Cardiac muscle cell (in vitro differentiated cells and primary cell): Measurements from ENCODE around the gene OFD1. TPM values are rescaled to one million over a fixed set of nuclear protein-coding genes. Genes with fewer than 3 reads are reported as not detected.

ENCODE experiments used
- DNase-seq, 2 donors: peaks; one replicate each; pipeline versions ENCODE4 v3.0.0 to v3.0.0-alpha.2; 2010 to 2017; ENCODE audit warnings: low read depth in 1 of 2, low spot score in 1 of 2
- H3K27ac ChIP-seq: fragments of 200-600 bp; sonication (generic); 2 replicates; pipeline ENCODE4 v1.5.1; 2016
- H3K27me3 ChIP-seq: fragments of 200-600 bp; sonication (generic); 2 replicates; pipeline ENCODE4 v1.6.0; 2016; ENCODE audit warnings: control low read depth
- H3K36me3 ChIP-seq: fragments of 200-600 bp; sonication (generic); 2 replicates; pipeline ENCODE4 v1.5.1; 2016; ENCODE audit warnings: control low read depth
- H3K4me1 ChIP-seq: fragments of 200-600 bp; sonication (generic); 2 replicates; pipeline ENCODE4 v1.8.1; 2017; ENCODE audit warnings: low read depth, mild to moderate bottlenecking, mixed run types
- H3K4me3 ChIP-seq: fragments of 200-600 bp; sonication (generic); 2 replicates; pipeline ENCODE4 v1.5.1; 2016; ENCODE audit warnings: mild to moderate bottlenecking
- H3K9me3 ChIP-seq: fragments of 200-600 bp; sonication (generic); 2 replicates; pipeline ENCODE4 v1.5.1; 2017; ENCODE audit warnings: low read depth, mild to moderate bottlenecking, control low read depth
- CTCF ChIP-seq: IDR thresholded peaks from 2 replicates; pipeline ENCODE4 v1.5.1; 2012; ENCODE audit warnings: low read depth, mild to moderate bottlenecking, low read length
- polyA plus RNA-seq: library from polyadenylated mRNA; unstranded; fragments of >200 nt; fragmentation: Nextera tagmentation; extraction: Ambion mirVana; gene quantifications from 2 replicates; pipeline ENCODE4 v1.2.1, GENCODE V29; 2016
- total RNA-seq: library from RNA; depleted of rRNA; stranded (reverse); fragments of >200 nt; gene quantifications from 2 replicates; pipeline ENCODE4 v1.2.3, GENCODE V29; 2016

The OFD1 gene
- total and polyA plus RNA-seq, 2 experiments from 2014 or later, result 46.6 to 48.0 TPM

GRCh38 chrX:13791559-13791958, 57.0 kb downstream of the OFD1 start:
- Histone ChIP-seq H3K4me1 (peaks cover 13% of the 10 kb centered on the region), H3K27me3 (no peaks in the 10 kb centered on the region), H3K27ac (no peak overlapping the region), H3K4me3 (no peak overlapping the region), H3K36me3 (no peaks in the 10 kb centered on the region), H3K9me3 (no peaks in the 10 kb centered on the region)
- TF ChIP-seq CTCF, result no peak
- no peak for DNase-seq

- Histone ChIP-seq H3K36me3 (no peaks in the 10 kb centered on the region), H3K27me3 (no peaks in the 10 kb centered on the region), H3K4me1 (peaks cover 13% of the 10 kb centered on the region), H3K27ac (no peak overlapping the region), H3K9me3 (no peaks in the 10 kb centered on the region), H3K4me3 (no peak overlapping the region)
- DNase-seq, result no peak
- no peak for TF ChIP-seq CTCF
Observed at GRCh38 chrX:13793897-13794296, 59.3 kb downstream of the OFD1 start.

GRCh38 chrX:13794417-13794816, 59.9 kb downstream of the OFD1 start:
- H3K4me3 ChIP-seq, result no peak overlapping the region

GRCh38 chrX:13797512-13797911, 63.0 kb downstream of the OFD1 start:
- H3K4me3 ChIP-seq, result no peak overlapping the region
- H3K4me1 ChIP-seq, result peaks cover 13% of the 10 kb centered on the region
- no peak for DNase-seq
- no peaks in the 10 kb centered on the region for H3K9me3 ChIP-seq
- H3K27ac ChIP-seq, result no peak overlapping the region
- no peaks in the 10 kb centered on the region for H3K27me3 ChIP-seq
- TF ChIP-seq CTCF, result no peak
- H3K36me3 ChIP-seq, result no peaks in the 10 kb centered on the region

More at GRCh38 chrX:13794417-13794816, 59.9 kb downstream of the OFD1 start:
- TF ChIP-seq CTCF, result no peak
- H3K9me3 ChIP-seq, result no peaks in the 10 kb centered on the region
- no peaks in the 10 kb centered on the region for H3K27me3 ChIP-seq
- no peak overlapping the region for H3K27ac ChIP-seq
- no peaks in the 10 kb centered on the region for H3K36me3 ChIP-seq
- DNase-seq, result no peak
- peaks cover 13% of the 10 kb centered on the region for H3K4me1 ChIP-seq

GRCh38 chrX:13798184-13798583, 63.6 kb downstream of the OFD1 start:
- no peak for TF ChIP-seq CTCF
- Histone ChIP-seq H3K4me1 (peaks cover 9% of the 10 kb centered on the region), H3K27ac (no peak overlapping the region), H3K36me3 (no peaks in the 10 kb centered on the region), H3K27me3 (no peaks in the 10 kb centered on the region), H3K9me3 (no peaks in the 10 kb centered on the region), H3K4me3 (no peak overlapping the region)
- no peak for DNase-seq

GRCh38 chrX:13803116-13803515, 68.6 kb downstream of the OFD1 start:
- Histone ChIP-seq H3K36me3 (no peaks in the 10 kb centered on the region), H3K4me3 (no peak overlapping the region)
- DNase-seq, result no peak

More at GRCh38 chrX:13803116-13803515, 68.6 kb downstream of the OFD1 start:
- TF ChIP-seq CTCF, result no peak
- Histone ChIP-seq H3K27ac (no peak overlapping the region), H3K4me1 (no peaks in the 10 kb centered on the region), H3K9me3 (no peaks in the 10 kb centered on the region), H3K27me3 (no peaks in the 10 kb centered on the region)
